Neural cell (in vitro differentiated cells): ENCODE measurements around the gene NTF4. TPM values are rescaled to one million over a fixed set of nuclear protein-coding genes. Genes with fewer than 3 reads are reported as not detected.

Experiments
- H2AFZ ChIP-seq: fragments of 200-600, 300-800 bp; sonication (generic), shearing (Covaris generic); 2 replicates; pipeline ENCODE4 v1.6.0; 2014; ENCODE audit warnings: low read depth, mild to moderate bottlenecking, antibody characterized with exemption, low read length, moderate library complexity
- H3F3A ChIP-seq: fragments of 200-600 bp; shearing (Covaris generic); 2 replicates; pipeline ENCODE4 v1.6.1; 2016; ENCODE audit warnings: mild to moderate bottlenecking, moderate library complexity, mixed read lengths, antibody characterized with exemption, low read length; ENCODE audit not compliant: insufficient read depth, poor library complexity, severe bottlenecking
- H3K27ac ChIP-seq: fragments of 200-600, 300-800 bp; sonication (generic), shearing (Covaris generic); 2 replicates; pipeline ENCODE4 v1.5.1; 2014; ENCODE audit warnings: mild to moderate bottlenecking, low read length, moderate library complexity
- H3K27me3 ChIP-seq: fragments of 300-800, 200-600 bp; sonication (generic), shearing (Covaris generic); 2 replicates; pipeline ENCODE4 v1.6.0; 2014; ENCODE audit warnings: mild to moderate bottlenecking, low read depth, low read length, moderate library complexity; ENCODE audit not compliant: insufficient read depth
- H3K36me3 ChIP-seq: fragments of 300-800, 200-600 bp; sonication (generic), shearing (Covaris generic); 2 replicates; pipeline ENCODE4 v1.5.1; 2014; ENCODE audit warnings: mild to moderate bottlenecking, antibody characterized with exemption, low read length, moderate library complexity; ENCODE audit not compliant: insufficient read depth
- H3K4me2 ChIP-seq: fragments of 300-800, 200-600 bp; sonication (generic), shearing (Covaris generic); 2 replicates; pipeline ENCODE4 v1.6.0; 2014; ENCODE audit warnings: mild to moderate bottlenecking, low read length
- H3K4me3 ChIP-seq: fragments of 300-800, 200-600 bp; sonication (generic), shearing (Covaris generic); 2 replicates; pipeline ENCODE4 v1.5.1; 2014; ENCODE audit warnings: mild to moderate bottlenecking, low read length, moderate library complexity
- H3K79me2 ChIP-seq: fragments of 200-600 bp; shearing (Covaris generic); replicated peaks from 2 replicates; pipeline ENCODE4 v1.6.0; 2014; ENCODE audit warnings: mild to moderate bottlenecking, low read length, moderate library complexity; ENCODE audit not compliant: insufficient read depth
- H3K9ac ChIP-seq: fragments of 300-800, 200-600 bp; sonication (generic), shearing (Covaris generic); 2 replicates; pipeline ENCODE4 v1.6.1; 2016; ENCODE audit warnings: mild to moderate bottlenecking, low read length, mixed read lengths
- H3K9me2 ChIP-seq: fragments of 200-600 bp; shearing (Covaris generic); 2 replicates; pipeline ENCODE4 v1.6.1; 2016; ENCODE audit warnings: mild to moderate bottlenecking, low read length, mixed read lengths; ENCODE audit not compliant: insufficient read depth
- H3K9me3 ChIP-seq: fragments of 200-600, 300-800 bp; sonication (generic), shearing (Covaris generic); 2 replicates; pipeline ENCODE4 v1.6.1; 2016; ENCODE audit warnings: mild to moderate bottlenecking, mixed run types, low read length, moderate library complexity, mixed read lengths
- H4K20me1 ChIP-seq: fragments of 200-600 bp; shearing (Covaris generic); 2 replicates; pipeline ENCODE4 v1.6.1; 2016; ENCODE audit warnings: mild to moderate bottlenecking, mixed run types; ENCODE audit not compliant: insufficient read depth
- EP300 ChIP-seq: fragments of 450-650 bp; conservative IDR thresholded peaks from 2 replicates; pipeline ENCODE4 v1.6.1; 2014; ENCODE audit warnings: antibody characterized with exemption, mild to moderate bottlenecking, moderate library complexity; ENCODE audit not compliant: poor library complexity, severe bottlenecking
- EZH2 ChIP-seq: fragments of 200-600, 300-800 bp; shearing (Covaris generic), sonication (generic); IDR thresholded peaks from 2 replicates; pipeline ENCODE4 v1.6.1; 2014; ENCODE audit warnings: antibody characterized with exemption, low read length, borderline replicate concordance, mild to moderate bottlenecking; ENCODE audit not compliant: insufficient read depth, poor library complexity, severe bottlenecking
- MXI1 ChIP-seq: fragments of 450-650 bp; conservative IDR thresholded peaks from 2 replicates; pipeline ENCODE4 v1.6.1; 2014; ENCODE audit warnings: antibody characterized with exemption, mild to moderate bottlenecking; ENCODE audit not compliant: poor library complexity, severe bottlenecking
- POLR2AphosphoS5 ChIP-seq: IDR thresholded peaks from 2 replicates; pipeline ENCODE4 v1.6.1; 2012
- RAD21 ChIP-seq: fragments of 450-650 bp; conservative IDR thresholded peaks from 2 replicates; pipeline ENCODE4 v1.6.1; 2014; ENCODE audit warnings: antibody characterized with exemption, mild to moderate bottlenecking, moderate library complexity
- SMC3 ChIP-seq: fragments of 450-650 bp; conservative IDR thresholded peaks from 2 replicates; pipeline ENCODE4 v1.6.1; 2014; ENCODE audit warnings: antibody characterized with exemption, mild to moderate bottlenecking, moderate library complexity; ENCODE audit not compliant: poor library complexity
- TAF1 ChIP-seq: IDR thresholded peaks from 2 replicates; pipeline ENCODE4 v1.6.1; 2012; ENCODE audit warnings: low read depth
- polyA plus RNA-seq: library from polyadenylated mRNA; depleted of rRNA; stranded (reverse); fragments of >200 nt; gene quantifications from 2 replicates; pipeline ENCODE4 v1.2.3, GENCODE V29; 2014
- TF ChIP-seq, protein P1 (sequence below): IDR thresholded peaks from 2 replicates; pipeline ENCODE4 v1.6.1; 2012; ENCODE audit warnings: borderline replicate concordance
- TF ChIP-seq, protein P2 (sequence below): fragments of 450-650 bp; IDR thresholded peaks from 2 replicates; pipeline ENCODE4 v1.5.1; 2014; ENCODE audit warnings: antibody characterized with exemption, mild to moderate bottlenecking, moderate library complexity; ENCODE audit not compliant: poor library complexity, severe bottlenecking

Gene NTF4
- polyA plus RNA-seq, 1 donor from 2014 or later = not detected

DNA sequence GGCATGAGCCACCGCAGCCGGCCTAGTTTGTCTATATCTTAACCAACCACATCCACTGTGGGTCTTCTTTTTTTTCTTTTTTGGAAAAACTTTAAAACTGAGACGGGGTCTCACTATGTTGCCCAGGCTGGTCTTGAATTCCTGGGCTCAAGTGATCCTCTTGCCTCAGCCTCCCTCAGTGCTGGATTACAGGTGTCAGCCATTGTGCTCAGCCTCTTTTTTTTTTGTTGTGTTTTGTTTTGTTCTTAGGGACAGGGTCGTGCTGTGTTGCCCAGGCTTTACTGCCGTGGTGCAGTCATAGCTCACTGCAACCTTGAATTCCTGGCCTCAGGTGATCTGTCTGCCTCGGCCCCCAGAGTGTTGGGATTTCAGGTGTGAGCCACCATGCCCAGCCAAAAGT lies 28.1 kb upstream of the NTF4 start:
- H3F3A ChIP-seq = no peaks in the 10 kb centered on the region
- no peaks in the 10 kb centered on the region for H3K27me3 ChIP-seq
- no peak overlapping the region for H2AFZ ChIP-seq
- no peaks in the 10 kb centered on the region for H3K9me2 ChIP-seq
- H3K27ac ChIP-seq = no peak overlapping the region
- H4K20me1 ChIP-seq = peaks cover 4% of the 10 kb centered on the region
- TF ChIP-seq EZH2 = no peak
- TF ChIP-seq, protein P1, sequence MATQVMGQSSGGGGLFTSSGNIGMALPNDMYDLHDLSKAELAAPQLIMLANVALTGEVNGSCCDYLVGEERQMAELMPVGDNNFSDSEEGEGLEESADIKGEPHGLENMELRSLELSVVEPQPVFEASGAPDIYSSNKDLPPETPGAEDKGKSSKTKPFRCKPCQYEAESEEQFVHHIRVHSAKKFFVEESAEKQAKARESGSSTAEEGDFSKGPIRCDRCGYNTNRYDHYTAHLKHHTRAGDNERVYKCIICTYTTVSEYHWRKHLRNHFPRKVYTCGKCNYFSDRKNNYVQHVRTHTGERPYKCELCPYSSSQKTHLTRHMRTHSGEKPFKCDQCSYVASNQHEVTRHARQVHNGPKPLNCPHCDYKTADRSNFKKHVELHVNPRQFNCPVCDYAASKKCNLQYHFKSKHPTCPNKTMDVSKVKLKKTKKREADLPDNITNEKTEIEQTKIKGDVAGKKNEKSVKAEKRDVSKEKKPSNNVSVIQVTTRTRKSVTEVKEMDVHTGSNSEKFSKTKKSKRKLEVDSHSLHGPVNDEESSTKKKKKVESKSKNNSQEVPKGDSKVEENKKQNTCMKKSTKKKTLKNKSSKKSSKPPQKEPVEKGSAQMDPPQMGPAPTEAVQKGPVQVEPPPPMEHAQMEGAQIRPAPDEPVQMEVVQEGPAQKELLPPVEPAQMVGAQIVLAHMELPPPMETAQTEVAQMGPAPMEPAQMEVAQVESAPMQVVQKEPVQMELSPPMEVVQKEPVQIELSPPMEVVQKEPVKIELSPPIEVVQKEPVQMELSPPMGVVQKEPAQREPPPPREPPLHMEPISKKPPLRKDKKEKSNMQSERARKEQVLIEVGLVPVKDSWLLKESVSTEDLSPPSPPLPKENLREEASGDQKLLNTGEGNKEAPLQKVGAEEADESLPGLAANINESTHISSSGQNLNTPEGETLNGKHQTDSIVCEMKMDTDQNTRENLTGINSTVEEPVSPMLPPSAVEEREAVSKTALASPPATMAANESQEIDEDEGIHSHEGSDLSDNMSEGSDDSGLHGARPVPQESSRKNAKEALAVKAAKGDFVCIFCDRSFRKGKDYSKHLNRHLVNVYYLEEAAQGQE = no peak
- no peak for TF ChIP-seq TAF1
- no peak for TF ChIP-seq RAD21
- TF ChIP-seq MXI1 = no peak
- TF ChIP-seq, protein P2, sequence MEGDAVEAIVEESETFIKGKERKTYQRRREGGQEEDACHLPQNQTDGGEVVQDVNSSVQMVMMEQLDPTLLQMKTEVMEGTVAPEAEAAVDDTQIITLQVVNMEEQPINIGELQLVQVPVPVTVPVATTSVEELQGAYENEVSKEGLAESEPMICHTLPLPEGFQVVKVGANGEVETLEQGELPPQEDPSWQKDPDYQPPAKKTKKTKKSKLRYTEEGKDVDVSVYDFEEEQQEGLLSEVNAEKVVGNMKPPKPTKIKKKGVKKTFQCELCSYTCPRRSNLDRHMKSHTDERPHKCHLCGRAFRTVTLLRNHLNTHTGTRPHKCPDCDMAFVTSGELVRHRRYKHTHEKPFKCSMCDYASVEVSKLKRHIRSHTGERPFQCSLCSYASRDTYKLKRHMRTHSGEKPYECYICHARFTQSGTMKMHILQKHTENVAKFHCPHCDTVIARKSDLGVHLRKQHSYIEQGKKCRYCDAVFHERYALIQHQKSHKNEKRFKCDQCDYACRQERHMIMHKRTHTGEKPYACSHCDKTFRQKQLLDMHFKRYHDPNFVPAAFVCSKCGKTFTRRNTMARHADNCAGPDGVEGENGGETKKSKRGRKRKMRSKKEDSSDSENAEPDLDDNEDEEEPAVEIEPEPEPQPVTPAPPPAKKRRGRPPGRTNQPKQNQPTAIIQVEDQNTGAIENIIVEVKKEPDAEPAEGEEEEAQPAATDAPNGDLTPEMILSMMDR = no peak
- TF ChIP-seq SMC3 = no peak
- TF ChIP-seq EP300 = no peak
- no peak for TF ChIP-seq POLR2AphosphoS5
- peaks cover 13% of the 10 kb centered on the region for H3K79me2 ChIP-seq
- no peaks in the 10 kb centered on the region for H3K9me3 ChIP-seq
- H3K36me3 ChIP-seq = peaks cover 12% of the 10 kb centered on the region
- H3K4me2 ChIP-seq = no peak overlapping the region
- no peak overlapping the region for H3K4me3 ChIP-seq
- H3K9ac ChIP-seq = no peak overlapping the region

DNA sequence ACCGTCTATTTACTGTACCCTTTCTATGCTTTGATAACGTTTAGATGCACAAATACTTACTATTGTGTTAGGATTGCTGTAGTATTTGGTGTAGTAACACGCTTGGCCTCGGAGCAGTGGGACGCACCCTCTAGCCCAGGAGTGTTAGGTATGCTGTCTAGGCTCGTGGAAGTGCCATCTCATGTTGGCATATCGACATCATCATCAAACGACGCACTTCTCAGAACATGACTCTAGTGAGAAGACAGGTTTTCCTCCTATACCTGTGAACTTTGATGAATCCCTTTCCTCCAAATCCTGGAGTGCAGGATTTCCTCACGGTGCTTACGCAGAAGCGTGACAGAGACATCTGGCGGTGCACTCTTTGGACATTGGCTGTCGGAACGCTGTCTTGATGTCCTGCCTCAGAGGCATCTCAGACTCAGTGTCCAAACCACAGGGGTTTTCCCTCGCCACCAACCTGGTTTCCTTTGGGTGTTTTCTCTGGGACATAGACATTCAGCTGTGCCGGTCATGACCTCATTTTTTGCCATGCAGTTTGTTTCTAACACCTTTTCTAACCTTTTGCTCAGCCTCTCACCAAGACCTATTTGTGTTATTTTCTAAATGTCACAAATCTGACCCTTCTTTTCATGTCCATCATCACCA lies 26.9 kb upstream of the NTF4 start:
- TF ChIP-seq TAF1 (no peak), EZH2 (no peak), POLR2AphosphoS5 (no peak)
- H3K9me3 ChIP-seq = no peaks in the 10 kb centered on the region
- H3K4me2 ChIP-seq = no peak overlapping the region
- H3K36me3 ChIP-seq = peaks cover 12% of the 10 kb centered on the region
- no peaks in the 10 kb centered on the region for H3K9me2 ChIP-seq
- H3K27me3 ChIP-seq = no peaks in the 10 kb centered on the region
- H4K20me1 ChIP-seq = peaks cover 4% of the 10 kb centered on the region
- H3K27ac ChIP-seq = no peak overlapping the region
- H3F3A ChIP-seq = no peaks in the 10 kb centered on the region
- H3K79me2 ChIP-seq = peaks cover 24% of the 10 kb centered on the region
- no peak overlapping the region for H3K4me3 ChIP-seq
- H3K9ac ChIP-seq = no peak overlapping the region
- H2AFZ ChIP-seq = no peak overlapping the region
